ENCODE data around the gene CPM.
"Not testable (repeated sequence)": the region's sequence is repeated elsewhere in the genome, so short reads cannot be mapped to it uniquely, and the experiment has no call there.

The CPM gene

GRCh38 chr12:68851592-68852306, 81.2 kb downstream of the CPM start:
- no peak for DNase-seq (ENCODE audit: low read depth in 2 of 2)

- no peak for DNase-seq (ENCODE audit: low read depth in 2 of 2)
Observed at GRCh38 chr12:68850390-68850789, 82.6 kb downstream of the CPM start.

- DNase-seq (ENCODE audit: low read depth in 2 of 2) = no peak
Observed at GRCh38 chr12:68846811-68847210, 86.2 kb downstream of the CPM start.

- DNase-seq (ENCODE audit: low read depth in 2 of 2) = no peak
Observed at GRCh38 chr12:68844788-68845695, 87.9 kb downstream of the CPM start.

GRCh38 chr12:68844318-68844745, 88.6 kb downstream of the CPM start:
- no peak for DNase-seq (ENCODE audit: low read depth in 2 of 2)

GRCh38 chr12:68842784-68843567, 90.0 kb downstream of the CPM start:
- DNase-seq (ENCODE audit: low read depth in 2 of 2) = no peak

GRCh38 chr12:68842123-68842522, 90.8 kb downstream of the CPM start:
- no peak for DNase-seq (ENCODE audit: low read depth in 2 of 2)

GRCh38 chr12:68841717-68842116, 91.3 kb downstream of the CPM start:
- DNase-seq (ENCODE audit: low read depth in 2 of 2) = no peak

- DNase-seq (ENCODE audit: low read depth in 2 of 2) = not testable (repeated sequence)
Observed at GRCh38 chr12:68841175-68841574, 91.8 kb downstream of the CPM start.

GRCh38 chr12:68839183-68840147, 93.5 kb downstream of the CPM start:
- DNase-seq (ENCODE audit: low read depth in 2 of 2) = no peak

- DNase-seq (ENCODE audit: low read depth in 2 of 2) = no peak
Observed at GRCh38 chr12:68838046-68838886, 94.7 kb downstream of the CPM start.

GRCh38 chr12:68837215-68837614, 95.8 kb downstream of the CPM start:
- DNase-seq (ENCODE audit: low read depth in 2 of 2) = no peak

- no peak for DNase-seq (ENCODE audit: low read depth in 2 of 2)
Observed at GRCh38 chr12:68835333-68835908, 97.5 kb downstream of the CPM start.

- no peak for DNase-seq (ENCODE audit: low read depth in 2 of 2)
Observed at GRCh38 chr12:68833508-68833907, 99.5 kb downstream of the CPM start.

GRCh38 chr12:68832504-68832867, 100.5 kb downstream of the CPM start:
- no peak for DNase-seq (ENCODE audit: low read depth in 2 of 2)

GRCh38 chr12:68831751-68832503, 101.0 kb downstream of the CPM start:
- DNase-seq (ENCODE audit: low read depth in 2 of 2) = no peak

- DNase-seq (ENCODE audit: low read depth in 2 of 2) = no peak
Observed at GRCh38 chr12:68831272-68831671, 101.7 kb downstream of the CPM start.

GRCh38 chr12:68828672-68829068, 104.3 kb downstream of the CPM start:
- DNase-seq (ENCODE audit: low read depth in 2 of 2) = no peak

Measured in activated CD4-positive, alpha-beta T cell treated with anti-CD3 and anti-CD28 coated beads for 24 hours (primary cell).